PFSK-1 (cell line): Measurements from ENCODE around the gene CORO2A.

Experiments
- FOXP2 ChIP-seq: optimal IDR thresholded peaks from 2 replicates; pipeline ENCODE3; 2011; ENCODE audit warnings: borderline replicate concordance, control low read depth, inconsistent platforms; ENCODE audit not compliant: insufficient read depth; ENCODE audit errors: extremely low read length, extremely low read depth
- POLR2AphosphoS5 ChIP-seq: IDR thresholded peaks from 2 replicates; pipeline ENCODE4 v1.6.1; 2012; ENCODE audit warnings: low read depth, mild to moderate bottlenecking, control low read depth, low read length, moderate library complexity
- REST ChIP-seq, 2 experiments: IDR thresholded peaks; 2 replicates each; pipeline versions ENCODE4 v1.6.1 to v1.8.0; 2011 to 2012; ENCODE audit warnings: low read depth in 2 of 2, low read length in 2 of 2, control low read depth in 1 of 2, inconsistent platforms in 1 of 2, mild to moderate bottlenecking in 1 of 2, moderate library complexity in 1 of 2; ENCODE audit not compliant: insufficient read depth in 1 of 2
- SIN3A ChIP-seq: IDR thresholded peaks from 2 replicates; pipeline ENCODE4 v1.6.1; 2012; ENCODE audit warnings: mild to moderate bottlenecking, low read length, moderate library complexity, borderline replicate concordance; ENCODE audit not compliant: insufficient read depth
- TAF1 ChIP-seq: IDR thresholded peaks from 2 replicates; pipeline ENCODE4 v1.6.1; 2012; ENCODE audit warnings: low read length, control low read depth, borderline replicate concordance; ENCODE audit not compliant: insufficient read depth

CORO2A gene

GRCh38 chr9:98101868-98102273 is 90.6 kb downstream of the CORO2A start:
- TF ChIP-seq FOXP2, result no peak
- TF ChIP-seq REST (IDR thresholded peaks at IDR 0.05; ENCODE audit: insufficient read depth in 1 of 2, low read depth in 2 of 2, low read length in 2 of 2), result no peak
- no peak for TF ChIP-seq SIN3A
- no peak for TF ChIP-seq TAF1
- TF ChIP-seq POLR2AphosphoS5, result no peak

GRCh38 chr9:98101416-98101815 is 91.0 kb downstream of the CORO2A start:
- TF ChIP-seq TAF1 (no peak), FOXP2 (no peak), REST (IDR thresholded peaks at IDR 0.05; ENCODE audit: insufficient read depth in 1 of 2, low read depth in 2 of 2, low read length in 2 of 2) (no peak), POLR2AphosphoS5 (no peak), SIN3A (no peak)

GRCh38 chr9:98100456-98100855 is 92.0 kb downstream of the CORO2A start:
- TF ChIP-seq SIN3A (no peak), TAF1 (no peak), FOXP2 (no peak), POLR2AphosphoS5 (no peak), REST (IDR thresholded peaks at IDR 0.05; ENCODE audit: insufficient read depth in 1 of 2, low read depth in 2 of 2, low read length in 2 of 2) (no peak)

- no peak for TF ChIP-seq REST (IDR thresholded peaks at IDR 0.05; ENCODE audit: insufficient read depth in 1 of 2, low read depth in 2 of 2, low read length in 2 of 2)
- TF ChIP-seq POLR2AphosphoS5, result no peak
- TF ChIP-seq SIN3A, result no peak
- TF ChIP-seq FOXP2, result no peak
- no peak for TF ChIP-seq TAF1
Observed at GRCh38 chr9:98099898-98100297, 92.5 kb downstream of the CORO2A start.

DNA sequence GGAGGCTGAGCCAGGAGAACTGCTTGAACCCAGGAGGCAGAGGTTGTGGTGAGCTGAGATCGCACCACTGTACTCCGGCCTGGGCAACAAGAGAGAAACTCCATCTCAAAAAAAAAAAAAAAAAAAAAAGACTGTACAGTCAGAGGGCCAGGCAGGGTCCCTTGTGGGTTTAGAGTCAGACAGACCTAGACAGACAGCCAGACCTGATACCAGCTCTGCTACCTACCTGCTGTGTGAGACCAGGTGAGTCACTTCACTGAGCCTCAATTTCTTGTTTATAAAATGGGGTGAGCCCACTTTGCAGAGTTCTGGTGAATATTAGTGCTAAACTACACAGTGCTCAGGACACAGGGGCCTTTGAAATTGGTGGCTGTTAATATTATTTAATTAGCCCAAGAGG is 93.1 kb downstream of the CORO2A start:
- TF ChIP-seq TAF1 (no peak), POLR2AphosphoS5 (no peak), SIN3A (no peak)

GRCh38 chr9:98097836-98098235 is 94.6 kb downstream of the CORO2A start:
- TF ChIP-seq SIN3A, result no peak
- no peak for TF ChIP-seq REST (IDR thresholded peaks at IDR 0.05; ENCODE audit: insufficient read depth in 1 of 2, low read depth in 2 of 2, low read length in 2 of 2)
- TF ChIP-seq POLR2AphosphoS5, result no peak
- no peak for TF ChIP-seq FOXP2
- TF ChIP-seq TAF1, result no peak
